Neural progenitor cell (in vitro differentiated cells): ENCODE measurements around the gene SYMPK. TPM values are rescaled to one million over a fixed set of nuclear protein-coding genes. Genes with fewer than 3 reads are reported as not detected.

Source experiments
- DNase-seq: peaks from one replicate; pipeline ENCODE4 v3.0.0-alpha.2; 2016; ENCODE audit warnings: low spot score
- H2AFZ ChIP-seq: fragments of 200-600 bp; sonication (generic); replicated peaks from 2 replicates; pipeline ENCODE4 v1.6.1; 2016; ENCODE audit warnings: antibody characterized with exemption
- H3F3A ChIP-seq: fragments of 200-600 bp; sonication (generic); 2 replicates; pipeline ENCODE4 v1.6.1; 2016; ENCODE audit warnings: antibody characterized with exemption, low read depth
- H3K27ac ChIP-seq: fragments of 200-600 bp; sonication (generic); 2 replicates; pipeline ENCODE4 v1.5.1; 2016; ENCODE audit warnings: mild to moderate bottlenecking
- H3K27me3 ChIP-seq: fragments of 200-600 bp; sonication (generic); 2 replicates; pipeline ENCODE4 v1.6.1; 2016; ENCODE audit warnings: mild to moderate bottlenecking, moderate library complexity
- H3K36me3 ChIP-seq: fragments of 200-600 bp; sonication (generic); 2 replicates; pipeline ENCODE4 v1.5.1; 2016
- H3K4me1 ChIP-seq: fragments of 200-600 bp; sonication (generic); 2 replicates; pipeline ENCODE4 v1.6.1; 2016; ENCODE audit warnings: mixed run types
- H3K4me2 ChIP-seq: fragments of 200-600 bp; sonication (generic); 2 replicates; pipeline ENCODE4 v1.6.1; 2016
- H3K4me3 ChIP-seq: fragments of 200-600 bp; sonication (generic); 2 replicates; pipeline ENCODE4 v1.5.1; 2016
- H3K79me2 ChIP-seq: fragments of 200-600 bp; sonication (generic); 2 replicates; pipeline ENCODE4 v1.6.1; 2016; ENCODE audit warnings: low read depth
- H3K9ac ChIP-seq: fragments of 200-600 bp; sonication (generic); 2 replicates; pipeline ENCODE4 v1.6.1; 2016
- H3K9me3 ChIP-seq: fragments of 200-600 bp; sonication (generic); 2 replicates; pipeline ENCODE4 v1.5.1; 2016; ENCODE audit warnings: low read depth
- H4K20me1 ChIP-seq: fragments of 200-600 bp; sonication (generic); 2 replicates; pipeline ENCODE4 v1.6.1; 2016; ENCODE audit warnings: low read depth
- H3K27ac Mint-ChIP-seq: 3 replicates; pipeline ENCODE4 v1.8.0; 2021; ENCODE audit warnings: mixed read lengths
- H3K27me3 Mint-ChIP-seq: 2 replicates; pipeline ENCODE4 v1.8.0; 2022; ENCODE audit warnings: low read depth, mild to moderate bottlenecking, inconsistent platforms, moderate library complexity, mixed read lengths; ENCODE audit not compliant: insufficient read depth
- H3K36me3 Mint-ChIP-seq: 3 replicates; pipeline ENCODE4 v1.8.0; 2021; ENCODE audit warnings: mixed read lengths
- H3K4me1 Mint-ChIP-seq: 3 replicates; pipeline ENCODE4 v1.8.0; 2021; ENCODE audit warnings: mixed read lengths
- H3K4me3 Mint-ChIP-seq: 3 replicates; pipeline ENCODE4 v1.8.0; 2021; ENCODE audit warnings: mild to moderate bottlenecking, moderate library complexity, mixed read lengths
- H3K9me3 Mint-ChIP-seq: 3 replicates; pipeline ENCODE4 v1.8.0; 2020; ENCODE audit warnings: mixed read lengths
- CTCF ChIP-seq: fragments of 200-600 bp; sonication (generic); IDR thresholded peaks from 2 replicates; pipeline ENCODE4 v1.5.1; 2017; ENCODE audit warnings: antibody characterized with exemption, mild to moderate bottlenecking
- EZH2 ChIP-seq: fragments of 200-600 bp; sonication (generic); IDR thresholded peaks from 2 replicates; pipeline ENCODE4 v1.6.1; 2017; ENCODE audit warnings: antibody characterized with exemption, mild to moderate bottlenecking, moderate library complexity
- EZH2phosphoT487 ChIP-seq: fragments of 200-600 bp; sonication (generic); IDR thresholded peaks from 2 replicates; pipeline ENCODE4 v1.6.1; 2017; ENCODE audit warnings: antibody characterized with exemption
- total RNA-seq: library from RNA; depleted of rRNA; stranded (reverse); fragments of >200 nt; gene quantifications from 2 replicates; pipeline ENCODE4 v1.2.3, GENCODE V29; 2015; ENCODE audit warnings: low replicate concordance

The SYMPK gene
- total RNA-seq, 1 donor from 2014 or later, result 38.3 TPM

GRCh38 chr19:45852145-45852750 lies 10.7 kb downstream of the SYMPK start:
- H3K9ac ChIP-seq, result no peak overlapping the region
- no peak overlapping the region for H2AFZ ChIP-seq
- no peak for TF ChIP-seq EZH2phosphoT487
- TF ChIP-seq CTCF, result no peak
- no peak for TF ChIP-seq EZH2
- H3K27me3 ChIP-seq, result no peaks in the 10 kb centered on the region
- Mint-ChIP-seq H3K4me1 (no peaks in the 10 kb centered on the region), H3K4me3 (no peak overlapping the region), H3K9me3 (no peaks in the 10 kb centered on the region), H3K27ac (no peak overlapping the region), H3K27me3 (no peaks in the 10 kb centered on the region), H3K36me3 (peaks cover 27% of the 10 kb centered on the region)
- H3K4me3 ChIP-seq, result no peak overlapping the region
- no peaks in the 10 kb centered on the region for H3K9me3 ChIP-seq
- peaks cover 26% of the 10 kb centered on the region for H4K20me1 ChIP-seq
- peaks cover 24% of the 10 kb centered on the region for H3K79me2 ChIP-seq
- no peak for DNase-seq
- H3F3A ChIP-seq, result peaks cover 5% of the 10 kb centered on the region
- H3K27ac ChIP-seq, result no peak overlapping the region
- H3K36me3 ChIP-seq, result no peaks in the 10 kb centered on the region
- no peak overlapping the region for H3K4me2 ChIP-seq
- no peaks in the 10 kb centered on the region for H3K4me1 ChIP-seq

- peaks cover 10% of the 10 kb centered on the region for H3K36me3 ChIP-seq
- H3K4me1 Mint-ChIP-seq, result no peaks in the 10 kb centered on the region
- H3K9ac ChIP-seq, result no peak overlapping the region
Measured at GRCh38 chr19:45848922-45849321, 14.0 kb downstream of the SYMPK start.

GRCh38 chr19:45847663-45848062 lies 15.3 kb downstream of the SYMPK start:
- Mint-ChIP-seq H3K4me3 (no peak overlapping the region), H3K9me3 (no peaks in the 10 kb centered on the region), H3K36me3 (peaks cover 45% of the 10 kb centered on the region), H3K27me3 (peaks cover 5% of the 10 kb centered on the region), H3K4me1 (peaks cover 7% of the 10 kb centered on the region), H3K27ac (no peak overlapping the region)
- no peaks in the 10 kb centered on the region for H3K4me1 ChIP-seq
- no peaks in the 10 kb centered on the region for H4K20me1 ChIP-seq
- TF ChIP-seq EZH2, result no peak
- no peak for TF ChIP-seq CTCF
- TF ChIP-seq EZH2phosphoT487, result no peak
- H3K9ac ChIP-seq, result no peak overlapping the region
- H3K27me3 ChIP-seq, result no peaks in the 10 kb centered on the region
- no peaks in the 10 kb centered on the region for H3K9me3 ChIP-seq
- DNase-seq, result no peak
- H3K4me2 ChIP-seq, result no peak overlapping the region
- no peak overlapping the region for H3K27ac ChIP-seq
- peaks cover 5% of the 10 kb centered on the region for H3F3A ChIP-seq
- peaks cover 10% of the 10 kb centered on the region for H3K36me3 ChIP-seq
- H2AFZ ChIP-seq, result no peak overlapping the region
- no peaks in the 10 kb centered on the region for H3K79me2 ChIP-seq
- H3K4me3 ChIP-seq, result no peak overlapping the region

More at GRCh38 chr19:45848922-45849321, 14.0 kb downstream of the SYMPK start:
- Histone ChIP-seq H3K79me2 (no peaks in the 10 kb centered on the region), H3K27ac (no peak overlapping the region), H3K4me3 (no peak overlapping the region), H3K4me1 (no peaks in the 10 kb centered on the region), H3K4me2 (no peak overlapping the region), H3K9me3 (no peaks in the 10 kb centered on the region), H4K20me1 (peaks cover 3% of the 10 kb centered on the region), H3F3A (peaks cover 5% of the 10 kb centered on the region), H3K27me3 (no peaks in the 10 kb centered on the region), H2AFZ (no peak overlapping the region)
- no peaks in the 10 kb centered on the region for H3K9me3 Mint-ChIP-seq
- H3K27ac Mint-ChIP-seq, result no peak overlapping the region
- H3K36me3 Mint-ChIP-seq, result peaks cover 38% of the 10 kb centered on the region
- H3K27me3 Mint-ChIP-seq, result peaks cover 2% of the 10 kb centered on the region
- no peak overlapping the region for H3K4me3 Mint-ChIP-seq
- no peak for DNase-seq
- TF ChIP-seq EZH2phosphoT487 (no peak), EZH2 (no peak), CTCF (peak; percentile 36)
